SIG-M5 treated with dmso at 0.1 percent for 504 hours (cell line): ENCODE measurements around the gene VARS1.

ENCODE experiments used
- DNase-seq: peaks from one replicate; lab custom pipeline; 2025; ENCODE audit not compliant: unreplicated experiment; lab: John Stamatoyannopoulos, UW

Gene VARS1

GRCh38 chr6:31775633-31776484 lies 19.7 kb downstream of the VARS1 start:
- no peak for DNase-seq

- no peak for DNase-seq
Measured at GRCh38 chr6:31775184-31775583, 20.4 kb downstream of the VARS1 start.

GRCh38 chr6:31771992-31772358 lies 23.6 kb downstream of the VARS1 start:
- no peak for DNase-seq

- DNase-seq = no peak
Measured at GRCh38 chr6:31770860-31771259, 24.7 kb downstream of the VARS1 start.

- DNase-seq = peak; percentile 73
Measured at GRCh38 chr6:31769684-31770371, 25.7 kb downstream of the VARS1 start.

GRCh38 chr6:31768363-31769257 lies 26.9 kb downstream of the VARS1 start:
- peak; percentile 38 for DNase-seq

- no peak for DNase-seq
Measured at GRCh38 chr6:31767096-31767645, 28.4 kb downstream of the VARS1 start.

GRCh38 chr6:31765910-31766794 lies 29.4 kb downstream of the VARS1 start:
- DNase-seq = no peak

- DNase-seq = no peak
Measured at GRCh38 chr6:31765559-31765909, 30.0 kb downstream of the VARS1 start.

- DNase-seq = no peak
Measured at GRCh38 chr6:31764198-31764597, 31.4 kb downstream of the VARS1 start.

GRCh38 chr6:31763619-31763940 lies 32.0 kb downstream of the VARS1 start:
- DNase-seq = no peak

GRCh38 chr6:31762878-31763618 lies 32.5 kb downstream of the VARS1 start:
- DNase-seq = no peak

GRCh38 chr6:31762356-31762755 lies 33.2 kb downstream of the VARS1 start, which contains the start of gene SAPCD1:
Gene SAPCD1, plus strand, starts transcription at chr6:31762656. Its CDS starts 399 bp downstream, at chr6:31763055.
- DNase-seq = no peak

GRCh38 chr6:31761343-31761742 lies 34.2 kb downstream of the VARS1 start:
- DNase-seq = no peak

- DNase-seq = no peak
Measured at GRCh38 chr6:31760790-31761189, 34.8 kb downstream of the VARS1 start.

GRCh38 chr6:31758281-31758680 lies 37.3 kb downstream of the VARS1 start:
- DNase-seq = no peak

- DNase-seq = no peak
Measured at GRCh38 chr6:31752739-31753319, 42.7 kb downstream of the VARS1 start.

GRCh38 chr6:31750411-31751022 lies 45.0 kb downstream of the VARS1 start:
- no peak for DNase-seq
